NOMO-1 (cell line): ENCODE measurements around the gene PHLDB1.

Experiments
- DNase-seq, 2 experiments: peaks; one replicate each; lab custom pipeline; 2025; ENCODE audit not compliant: unreplicated experiment in 2 of 2; lab: John Stamatoyannopoulos, UW

PHLDB1 gene

GRCh38 chr11:118636569-118637290, 29.3 kb downstream of the PHLDB1 start:
- no peak for DNase-seq

GRCh38 chr11:118638726-118639125, 31.3 kb downstream of the PHLDB1 start:
- no peak for DNase-seq

- no peak for DNase-seq
These were observed 32.5 kb downstream of the PHLDB1 start for GRCh38 chr11:118639899-118640298.

- no peak for DNase-seq
These were observed 33.1 kb downstream of the PHLDB1 start for GRCh38 chr11:118640332-118641154.

GRCh38 chr11:118641397-118642019, 34.1 kb downstream of the PHLDB1 start:
- no peak for DNase-seq

GRCh38 chr11:118643142-118643994, 36.0 kb downstream of the PHLDB1 start:
- DNase-seq = no peak

GRCh38 chr11:118643995-118644345, 36.6 kb downstream of the PHLDB1 start:
- no peak for DNase-seq

GRCh38 chr11:118644496-118644895, 37.1 kb downstream of the PHLDB1 start:
- no peak for DNase-seq

GRCh38 chr11:118645066-118645715, 37.8 kb downstream of the PHLDB1 start:
- DNase-seq = no peak

GRCh38 chr11:118646393-118646792, 39.0 kb downstream of the PHLDB1 start:
- no peak for DNase-seq

GRCh38 chr11:118648291-118648690, 40.9 kb downstream of the PHLDB1 start:
- DNase-seq = no peak

- DNase-seq = no peak
These were observed 42.5 kb downstream of the PHLDB1 start for GRCh38 chr11:118649941-118650340.

GRCh38 chr11:118650366-118650765, 43.0 kb downstream of the PHLDB1 start:
- no peak for DNase-seq

GRCh38 chr11:118651820-118652219, 44.4 kb downstream of the PHLDB1 start:
- DNase-seq = no peak

GRCh38 chr11:118652681-118653181, 45.3 kb downstream of the PHLDB1 start:
- DNase-seq = no peak

GRCh38 chr11:118653684-118654390, 46.4 kb downstream of the PHLDB1 start:
- DNase-seq = no peak

GRCh38 chr11:118655486-118656190, 48.2 kb downstream of the PHLDB1 start:
- no peak for DNase-seq

GRCh38 chr11:118656563-118657165, 49.2 kb downstream of the PHLDB1 start:
- no peak for DNase-seq
